HG03280 (cell line): ENCODE data around the gene PLD1.

Experiments
- ATAC-seq: cut with Tn5 transposase; IDR thresholded peaks from one replicate; pipeline ENCODE4 v1.9.1; 2021; ENCODE audit warnings: mild to moderate bottlenecking, moderate library complexity; ENCODE audit not compliant: unreplicated experiment

The PLD1 gene

DNA sequence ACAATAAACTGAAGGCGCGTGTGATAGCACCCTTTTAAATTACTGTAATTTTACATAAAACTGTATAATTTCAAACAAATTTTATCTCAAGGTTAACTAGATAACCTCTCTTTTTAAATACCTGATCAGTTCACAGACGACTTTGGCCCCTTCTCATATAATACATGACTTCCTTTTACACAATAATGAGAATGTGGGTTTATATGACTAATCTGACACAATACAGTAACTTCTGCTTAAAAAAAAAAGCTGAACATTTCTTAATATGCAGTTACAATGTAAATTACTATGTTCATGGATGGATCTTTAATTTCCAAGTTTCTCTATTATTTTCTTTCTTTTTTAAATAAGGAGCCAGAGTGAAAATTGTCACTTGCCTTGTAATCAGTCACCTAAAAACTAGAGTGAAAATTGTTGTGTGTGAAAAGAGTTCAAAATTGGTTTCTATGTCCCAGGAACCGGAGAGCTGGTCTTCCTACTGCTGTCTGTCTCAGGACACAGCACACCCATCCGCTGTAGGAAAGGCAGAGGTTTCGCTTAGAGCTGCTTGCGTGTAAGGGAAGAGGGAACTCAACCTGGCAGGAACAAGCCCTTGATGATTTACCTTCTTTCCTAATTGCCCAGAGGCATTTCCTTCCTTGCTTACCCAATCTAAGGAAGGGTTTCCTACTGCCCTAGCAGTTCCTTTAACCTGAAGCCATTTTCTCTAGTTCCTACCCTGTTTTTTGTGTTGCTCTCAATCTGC lies 33.3 kb downstream of the PLD1 start:
- no peak for ATAC-seq

GRCh38 chr3:171776411-171776810 lies 33.9 kb downstream of the PLD1 start:
- no peak for ATAC-seq

- no peak for ATAC-seq
Observed at GRCh38 chr3:171775943-171776342, 34.3 kb downstream of the PLD1 start.

- no peak for ATAC-seq
Observed at GRCh38 chr3:171774521-171774920, 35.8 kb downstream of the PLD1 start.

DNA sequence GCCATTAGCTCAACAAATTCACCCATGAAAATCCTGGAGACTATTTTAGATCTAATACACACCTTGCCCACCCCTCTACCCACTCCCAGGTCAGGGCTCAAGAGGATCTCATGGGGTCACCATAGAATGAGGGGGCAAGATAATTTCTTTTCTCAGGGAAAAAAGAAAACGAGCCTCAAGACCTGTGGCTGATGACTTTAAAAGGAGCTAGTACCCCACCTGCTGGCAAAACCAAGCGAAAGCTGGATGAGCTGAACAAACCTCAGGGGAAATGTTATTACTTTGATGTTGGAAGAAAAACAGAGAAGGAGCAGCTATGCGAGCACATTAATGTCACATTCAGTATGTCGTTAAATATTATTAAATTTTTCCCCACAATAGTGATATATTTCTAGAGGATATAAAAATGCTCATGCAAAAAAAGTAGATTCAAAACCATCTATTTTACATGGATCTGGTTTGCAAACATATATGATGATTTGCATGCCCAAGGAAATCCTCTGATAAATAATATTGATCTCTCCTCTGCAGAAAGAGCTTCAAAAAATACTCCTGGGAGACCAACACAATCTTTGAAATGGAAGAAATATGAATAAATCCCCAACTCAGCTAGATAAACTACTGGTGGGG lies 37.7 kb downstream of the PLD1 start:
- no peak for ATAC-seq

- no peak for ATAC-seq
Observed at GRCh38 chr3:171770689-171771620, 39.3 kb downstream of the PLD1 start.

- ATAC-seq: no peak
Observed at GRCh38 chr3:171769461-171769860, 40.8 kb downstream of the PLD1 start.

DNA sequence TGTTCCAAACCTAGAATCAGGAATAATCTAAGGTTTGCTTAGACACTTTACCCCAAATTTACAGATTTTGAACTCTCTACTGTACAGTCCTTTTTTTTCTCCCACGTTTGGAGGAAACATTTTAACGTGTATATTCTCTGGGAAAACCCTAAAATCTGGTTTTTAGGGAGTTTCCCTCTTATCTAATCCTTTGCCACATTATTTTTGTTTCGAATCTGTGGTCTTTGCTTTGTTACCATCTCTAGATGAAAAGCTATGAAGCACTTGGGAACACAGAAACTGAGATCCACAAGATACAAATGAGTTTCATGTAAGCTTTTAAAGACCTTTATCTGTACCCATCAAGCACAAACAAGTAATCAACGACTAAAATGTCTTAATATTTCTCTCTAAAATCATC lies 41.3 kb downstream of the PLD1 start:
- ATAC-seq: no peak

DNA sequence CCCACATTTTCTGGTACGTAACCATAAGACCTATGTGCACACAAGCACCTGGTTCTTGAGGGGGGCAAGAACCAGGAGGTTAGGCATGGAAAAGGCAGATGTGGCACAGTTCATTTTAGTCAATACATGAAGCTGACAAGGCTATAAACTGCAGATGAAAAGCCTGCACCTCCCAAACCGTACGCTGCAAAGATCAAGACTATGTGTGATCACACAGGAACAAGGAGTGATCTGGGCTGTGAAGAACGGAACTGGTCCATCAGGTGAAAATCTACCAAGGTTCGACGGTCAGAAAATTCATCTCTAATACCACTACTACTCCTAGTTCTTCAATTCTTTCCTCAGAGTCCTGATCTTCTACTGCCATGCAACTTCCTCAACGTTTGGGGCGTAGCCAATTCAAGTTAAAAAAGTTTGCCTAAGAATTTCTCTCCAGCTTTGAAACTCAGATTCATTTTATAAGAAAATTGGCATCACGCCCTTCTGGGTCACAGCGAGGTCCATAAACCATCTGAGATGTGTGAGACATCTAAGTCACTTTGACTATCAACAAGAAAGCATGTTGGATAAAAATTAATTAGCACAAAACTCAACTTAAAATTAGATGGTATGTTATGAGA lies 41.9 kb downstream of the PLD1 start:
- ATAC-seq: no peak

- no peak for ATAC-seq
Observed at GRCh38 chr3:171765511-171765887, 44.8 kb downstream of the PLD1 start.

GRCh38 chr3:171763392-171763791 lies 46.9 kb downstream of the PLD1 start:
- no peak for ATAC-seq

DNA sequence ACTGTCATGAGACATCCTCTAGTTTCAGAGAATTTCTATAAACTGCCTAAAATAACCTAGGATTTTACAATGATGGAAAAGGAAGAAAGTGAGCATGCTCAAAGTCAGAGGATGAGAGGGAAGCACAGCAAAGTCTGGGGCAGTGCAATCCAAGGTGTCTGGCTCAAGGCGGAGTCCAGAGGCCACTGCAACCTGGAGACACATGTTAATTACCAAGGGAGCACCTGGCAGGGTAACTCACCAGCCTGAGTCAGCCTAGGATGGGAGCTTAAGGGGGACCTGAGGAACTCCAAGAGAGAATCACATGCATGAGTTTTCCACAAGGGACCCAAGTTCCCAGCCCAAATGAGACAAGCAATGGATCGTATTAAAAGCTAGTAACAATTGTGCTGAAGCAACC lies 49.8 kb downstream of the PLD1 start:
- ATAC-seq: no peak

- ATAC-seq: no peak
Observed at GRCh38 chr3:171758109-171758508, 52.2 kb downstream of the PLD1 start.

DNA sequence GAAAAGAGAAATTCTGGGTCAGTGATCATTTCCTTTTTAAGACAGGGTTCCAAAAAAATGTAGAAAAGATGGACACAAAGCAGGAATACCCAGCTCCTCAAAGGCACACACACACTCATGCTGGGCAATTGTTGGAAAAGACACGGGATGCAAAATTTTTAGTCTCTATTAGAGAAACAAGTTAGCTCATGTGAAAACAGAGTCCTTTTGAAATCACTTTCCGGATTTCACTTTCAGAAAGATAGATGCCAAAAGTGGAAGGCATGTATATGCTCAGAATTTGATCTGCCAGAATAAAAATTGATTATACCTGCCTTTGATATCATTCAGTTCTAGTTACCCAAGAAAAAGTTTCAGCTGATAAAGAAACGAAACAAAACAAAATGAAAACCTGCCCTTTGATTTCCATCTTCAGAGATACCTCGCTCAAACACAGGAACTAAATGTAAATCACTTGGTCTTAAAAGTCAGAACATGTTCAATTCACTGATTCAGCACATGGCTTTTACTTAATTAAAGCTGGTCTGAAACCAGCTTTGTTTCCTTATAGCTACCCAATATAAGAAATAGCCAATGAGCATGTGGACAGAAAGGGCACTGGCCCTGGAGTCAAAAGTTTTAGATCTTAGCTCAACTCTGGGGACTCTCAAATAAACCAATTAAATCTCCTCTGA lies 52.8 kb downstream of the PLD1 start:
- no peak for ATAC-seq

- ATAC-seq: no peak
Observed at GRCh38 chr3:171755656-171756055, 54.6 kb downstream of the PLD1 start.

- no peak for ATAC-seq
Observed at GRCh38 chr3:171755015-171755589, 55.2 kb downstream of the PLD1 start.

GRCh38 chr3:171753665-171754408 lies 56.4 kb downstream of the PLD1 start:
- ATAC-seq: no peak

DNA sequence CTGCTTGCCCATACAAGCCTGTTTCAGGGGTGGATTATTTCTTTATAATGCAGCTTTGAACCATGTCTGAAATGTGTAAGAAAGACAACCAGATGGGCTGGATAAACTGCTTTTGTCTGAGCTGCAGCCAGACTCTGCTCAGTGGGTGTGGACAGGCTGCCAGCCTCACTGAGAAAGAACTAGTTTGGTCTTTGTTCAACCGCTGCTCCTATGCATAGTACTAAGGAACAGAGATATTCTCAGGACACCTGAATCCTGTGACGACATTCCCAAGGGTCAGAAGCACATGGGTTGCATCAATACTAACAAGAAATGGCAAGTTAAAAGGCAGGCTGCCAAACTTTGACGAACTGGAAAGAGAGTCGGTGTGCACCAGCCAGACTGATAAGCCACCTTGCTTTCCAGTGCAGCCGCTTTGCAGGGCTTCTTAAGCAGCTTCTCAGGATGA lies 57.2 kb downstream of the PLD1 start:
- no peak for ATAC-seq

GRCh38 chr3:171752329-171752728 lies 58.0 kb downstream of the PLD1 start:
- ATAC-seq: no peak

DNA sequence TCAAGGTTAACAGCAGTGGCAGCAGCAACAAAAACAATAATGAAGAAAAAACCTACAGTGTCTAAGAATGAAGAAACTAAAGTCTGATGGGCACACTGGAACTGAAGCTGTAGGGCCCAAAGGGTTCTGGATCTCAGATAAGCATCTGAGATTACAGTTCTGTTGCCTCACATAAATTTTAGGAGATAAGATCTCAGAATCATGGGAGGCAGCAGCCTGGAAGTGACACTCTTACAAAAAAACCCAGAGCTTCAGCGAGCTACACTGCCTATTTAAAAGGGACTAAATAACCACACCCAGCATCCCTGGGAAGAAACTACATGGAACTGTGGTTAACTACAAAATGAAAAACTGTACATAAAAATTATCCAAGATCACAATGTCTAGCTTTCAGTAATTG lies 61.2 kb downstream of the PLD1 start:
- ATAC-seq: no peak
